ENCODE results near the gene ERICH6. TPM values are rescaled to one million over a fixed set of nuclear protein-coding genes. Genes with fewer than 3 reads are reported as not detected.

Gene ERICH6
- total RNA-seq (2013), result 0.06 TPM
- under 1 TPM in 1 of 3 donors, not detected in 2; 0.04 TPM for polyA plus RNA-seq
- polyA minus RNA-seq, result 0.08 TPM in 1 of 2 replicates, not detected in the other
- 0 to 2.3 (median 0.21) reads per million in 11 experiments for total RNA-seq

GRCh38 chr3:150703756-150704344, at the start of gene ERICH6:
TSS of gene ERICH6 (minus strand) at chr3:150703920. CDS start at chr3:150703898, 22 bp downstream.
- Mint-ChIP-seq H3K4me1 (peaks cover 16% of the 10 kb centered on the region), H3K27me3 (ENCODE audit: low read depth in 3 of 3) (peaks cover 3 to 11% (median 4%) of the 10 kb centered on the region in 3 donors), H3K36me3 (no peaks in the 10 kb centered on the region), H3K9me3 (peaks cover 0 to 4% (median 2%) of the 10 kb centered on the region in 7 donors), H3K27ac (peak within 1 kb of the TSS; percentile 93 to 99 (median 98)), H3K4me3 (peak within 1 kb of the TSS; percentile 92 to 95)
- peak within 1 kb of the TSS; percentile 84 for H3K9ac ChIP-seq (ENCODE audit: insufficient read depth, low read length, poor library complexity, severe bottlenecking)
- intact Hi-C loops (cut with micrococcal nuclease), result no loop called here
- peaks cover 12 to 13% of the 10 kb centered on the region in 2 donors for H3K4me1 ChIP-seq (ENCODE audit: control insufficient read depth in 1 of 2, insufficient read depth in 2 of 2, low read length in 2 of 2)
- peak; percentile 83 to 86 (median 85) for DNase-seq
- peaks cover 0 to 3% of the 10 kb centered on the region in 2 donors for H3K9me3 ChIP-seq (replicated peaks in 1 of 2; ENCODE audit: control insufficient read depth in 1 of 2, insufficient read depth in 1 of 2, low read length in 2 of 2)
- TF ChIP-seq, protein P1, sequence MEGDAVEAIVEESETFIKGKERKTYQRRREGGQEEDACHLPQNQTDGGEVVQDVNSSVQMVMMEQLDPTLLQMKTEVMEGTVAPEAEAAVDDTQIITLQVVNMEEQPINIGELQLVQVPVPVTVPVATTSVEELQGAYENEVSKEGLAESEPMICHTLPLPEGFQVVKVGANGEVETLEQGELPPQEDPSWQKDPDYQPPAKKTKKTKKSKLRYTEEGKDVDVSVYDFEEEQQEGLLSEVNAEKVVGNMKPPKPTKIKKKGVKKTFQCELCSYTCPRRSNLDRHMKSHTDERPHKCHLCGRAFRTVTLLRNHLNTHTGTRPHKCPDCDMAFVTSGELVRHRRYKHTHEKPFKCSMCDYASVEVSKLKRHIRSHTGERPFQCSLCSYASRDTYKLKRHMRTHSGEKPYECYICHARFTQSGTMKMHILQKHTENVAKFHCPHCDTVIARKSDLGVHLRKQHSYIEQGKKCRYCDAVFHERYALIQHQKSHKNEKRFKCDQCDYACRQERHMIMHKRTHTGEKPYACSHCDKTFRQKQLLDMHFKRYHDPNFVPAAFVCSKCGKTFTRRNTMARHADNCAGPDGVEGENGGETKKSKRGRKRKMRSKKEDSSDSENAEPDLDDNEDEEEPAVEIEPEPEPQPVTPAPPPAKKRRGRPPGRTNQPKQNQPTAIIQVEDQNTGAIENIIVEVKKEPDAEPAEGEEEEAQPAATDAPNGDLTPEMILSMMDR (IDR thresholded peaks at IDR 0.05), result no peak
- H3K4me3 ChIP-seq (replicated peaks in 1 of 3; ENCODE audit: low read depth in 2 of 3, low read length in 3 of 3), result peak within 1 kb of the TSS; percentile 62 to 77 (median 77)
- H4K20me1 ChIP-seq (ENCODE audit: insufficient read depth, low read length), result no peaks in the 10 kb centered on the region
- peak within 1 kb of the TSS; percentile 87 to 89 for H3K27ac ChIP-seq (ENCODE audit: low read depth in 1 of 2, low read length in 2 of 2)
- WGBS (ENCODE audit: insufficient coverage), result under 1% methylated on average over 23 of the region's 35 CpGs
- H2AFZ ChIP-seq (ENCODE audit: insufficient read depth, low read depth, low read length, poor library complexity, severe bottlenecking), result peak within 1 kb of the TSS; percentile 94
- H3K27me3 ChIP-seq (ENCODE audit: control insufficient read depth in 2 of 2, insufficient read depth in 2 of 2, low read length in 2 of 2), result no peaks in the 10 kb centered on the region
- H3K79me2 ChIP-seq (ENCODE audit: insufficient read depth, low read length), result no peaks in the 10 kb centered on the region
- H3K4me2 ChIP-seq (replicated peaks; ENCODE audit: extremely low read depth, low read length, poor library complexity, severe bottlenecking), result peak within 1 kb of the TSS; percentile 78
- no peaks in the 10 kb centered on the region for H3K36me3 ChIP-seq (replicated peaks in 1 of 2; ENCODE audit: control insufficient read depth in 1 of 2, insufficient read depth in 2 of 2, low read length in 2 of 2)

- H3K79me2 ChIP-seq (ENCODE audit: insufficient read depth, low read length), result peaks cover 98% of the 10 kb centered on the region
- peaks cover 0 to under 1% (median 0%) of the 10 kb centered on the region in 7 donors for H3K9me3 Mint-ChIP-seq
- no peak overlapping the region for H3K4me2 ChIP-seq (replicated peaks; ENCODE audit: extremely low read depth, low read length, poor library complexity, severe bottlenecking)
- peaks cover 25 to 37% of the 10 kb centered on the region in 2 donors for H3K4me1 ChIP-seq (ENCODE audit: control insufficient read depth in 1 of 2, insufficient read depth in 2 of 2, low read length in 2 of 2)
- H3K27ac Mint-ChIP-seq, result peak overlapping the region in 5 of 7 donors; percentile 32 to 56 (median 54)
- DNase-seq, result no peak
- peak overlapping the region in 1 of 2 donors; percentile 33 for H3K27ac ChIP-seq (ENCODE audit: low read depth in 1 of 2, low read length in 2 of 2)
- H2AFZ ChIP-seq (ENCODE audit: insufficient read depth, low read depth, low read length, poor library complexity, severe bottlenecking), result no peak overlapping the region
- peaks cover 6 to 17% of the 10 kb centered on the region in 2 donors for H3K36me3 ChIP-seq (replicated peaks in 1 of 2; ENCODE audit: control insufficient read depth in 1 of 2, insufficient read depth in 2 of 2, low read length in 2 of 2)
- no peaks in the 10 kb centered on the region for H3K27me3 Mint-ChIP-seq (ENCODE audit: low read depth in 3 of 3)
- H3K9ac ChIP-seq (ENCODE audit: insufficient read depth, low read length, poor library complexity, severe bottlenecking), result no peak overlapping the region
- no peak overlapping the region for H3K4me3 Mint-ChIP-seq
- H3K27me3 ChIP-seq (ENCODE audit: control insufficient read depth in 2 of 2, insufficient read depth in 2 of 2, low read length in 2 of 2), result no peaks in the 10 kb centered on the region
- H3K4me1 Mint-ChIP-seq, result peaks cover 59% of the 10 kb centered on the region
- no peaks in the 10 kb centered on the region for H3K9me3 ChIP-seq (replicated peaks in 1 of 2; ENCODE audit: control insufficient read depth in 1 of 2, insufficient read depth in 1 of 2, low read length in 2 of 2)
- 100% methylated on average over 2 of the region's 2 CpGs for WGBS (ENCODE audit: insufficient coverage)
- H3K4me3 ChIP-seq (replicated peaks in 1 of 3; ENCODE audit: low read depth in 2 of 3, low read length in 3 of 3), result no peak overlapping the region
- TF ChIP-seq, protein P1 (IDR thresholded peaks at IDR 0.05), result no peak
- intact Hi-C loops (cut with micrococcal nuclease), result no loop called here
- H3K36me3 Mint-ChIP-seq, result peaks cover 16 to 29% of the 10 kb centered on the region in 2 donors
- H4K20me1 ChIP-seq (ENCODE audit: insufficient read depth, low read length), result peaks cover 87% of the 10 kb centered on the region
These were observed 48.1 kb upstream of the ERICH6 start for GRCh38 chr3:150751781-150752263.

All from CD14-positive monocyte (primary cell).